Midbrain (tissue), 1 donor: ENCODE data around the gene COX19.

Experiments used
- DNase-seq: peaks from one replicate; lab custom pipeline; 2025; lab: John Stamatoyannopoulos, UW

The COX19 gene, protein sequence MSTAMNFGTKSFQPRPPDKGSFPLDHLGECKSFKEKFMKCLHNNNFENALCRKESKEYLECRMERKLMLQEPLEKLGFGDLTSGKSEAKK

GRCh38 chr7:974820-975681 lies at the start of gene COX19:
Gene COX19, minus strand, starts transcription at chr7:975549. Its CDS starts 40 bp downstream, at chr7:975509.
- DNase-seq, result peak; percentile 83

- no peak for DNase-seq
These were observed 49.0 kb upstream of the COX19 start for GRCh38 chr7:1024331-1024841.

GRCh38 chr7:1022801-1023465 lies 47.6 kb upstream of the COX19 start:
- DNase-seq, result no peak

GRCh38 chr7:1022356-1022755 lies 47.0 kb upstream of the COX19 start:
- DNase-seq, result no peak

GRCh38 chr7:1021931-1022330 lies 46.6 kb upstream of the COX19 start:
- DNase-seq, result no peak

DNA sequence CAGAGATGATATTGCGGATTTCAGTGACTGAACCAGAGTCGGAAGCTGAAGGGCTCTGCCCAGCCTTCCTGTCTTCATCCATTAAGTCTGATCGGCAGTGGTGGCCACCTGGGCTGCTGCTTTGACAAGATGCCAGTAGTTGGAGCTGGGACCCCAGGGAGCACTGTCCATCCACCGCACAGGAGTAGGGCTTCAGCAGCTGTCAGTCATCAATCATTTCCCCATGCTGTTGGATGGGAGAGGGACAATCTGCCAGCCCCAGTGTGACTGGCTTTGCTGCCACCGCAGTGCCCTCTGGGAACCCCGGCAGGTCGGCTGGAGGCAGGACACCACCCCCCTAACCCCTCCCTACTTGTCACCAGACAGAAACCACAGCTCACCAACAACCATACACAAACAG lies 46.0 kb upstream of the COX19 start:
- no peak for DNase-seq

DNA sequence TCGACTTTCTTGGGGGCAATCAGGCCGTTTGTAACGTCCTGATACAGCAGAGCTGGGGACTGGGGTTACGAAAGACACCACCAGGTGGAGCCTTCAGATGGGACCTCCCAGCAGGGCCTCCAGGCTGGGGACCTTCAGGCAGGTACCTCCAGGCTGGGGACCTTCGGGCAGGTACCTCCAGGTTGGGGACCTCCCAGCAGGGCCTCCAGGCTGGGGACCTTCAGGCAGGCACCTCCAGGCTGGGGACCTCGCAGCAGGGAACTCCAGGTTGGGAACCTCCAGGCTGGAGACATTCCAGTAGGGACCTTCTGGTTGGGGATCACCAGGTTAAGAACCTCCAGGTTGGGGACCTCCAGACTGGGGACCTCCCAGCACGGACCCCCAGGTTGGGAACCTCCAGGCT lies 45.5 kb upstream of the COX19 start:
- DNase-seq, result no peak

- no peak for DNase-seq
These were observed 44.7 kb upstream of the COX19 start for GRCh38 chr7:1019789-1020610.

DNA sequence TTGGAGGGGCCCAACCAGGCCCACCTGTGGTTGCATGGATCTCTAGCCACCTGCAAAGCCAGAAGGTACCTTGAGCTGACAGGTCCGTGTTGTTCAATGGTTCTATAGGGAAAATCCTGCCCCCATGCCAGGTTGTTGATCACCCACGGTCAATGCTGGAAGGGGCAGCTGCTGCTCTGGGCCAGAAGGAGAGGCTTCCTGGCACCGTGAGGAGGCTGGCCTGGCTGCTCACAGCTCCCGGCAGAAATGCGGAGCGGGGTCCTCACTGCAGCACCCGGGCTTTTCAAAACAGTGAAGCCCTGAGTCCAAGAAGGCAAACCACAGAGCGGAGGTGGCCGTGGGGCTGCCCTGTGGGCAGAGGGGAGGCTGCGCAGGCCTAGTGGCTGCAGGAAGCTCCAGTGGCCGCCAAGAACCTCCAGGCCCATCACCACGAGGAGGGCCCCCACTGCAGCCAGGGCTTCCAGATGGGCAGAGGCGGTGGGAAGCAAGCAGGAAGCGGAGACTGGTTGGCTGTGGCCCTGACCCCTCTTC lies 44.0 kb upstream of the COX19 start:
- no peak for DNase-seq

- DNase-seq, result no peak
These were observed 43.0 kb upstream of the COX19 start for GRCh38 chr7:1018334-1018695.

DNA sequence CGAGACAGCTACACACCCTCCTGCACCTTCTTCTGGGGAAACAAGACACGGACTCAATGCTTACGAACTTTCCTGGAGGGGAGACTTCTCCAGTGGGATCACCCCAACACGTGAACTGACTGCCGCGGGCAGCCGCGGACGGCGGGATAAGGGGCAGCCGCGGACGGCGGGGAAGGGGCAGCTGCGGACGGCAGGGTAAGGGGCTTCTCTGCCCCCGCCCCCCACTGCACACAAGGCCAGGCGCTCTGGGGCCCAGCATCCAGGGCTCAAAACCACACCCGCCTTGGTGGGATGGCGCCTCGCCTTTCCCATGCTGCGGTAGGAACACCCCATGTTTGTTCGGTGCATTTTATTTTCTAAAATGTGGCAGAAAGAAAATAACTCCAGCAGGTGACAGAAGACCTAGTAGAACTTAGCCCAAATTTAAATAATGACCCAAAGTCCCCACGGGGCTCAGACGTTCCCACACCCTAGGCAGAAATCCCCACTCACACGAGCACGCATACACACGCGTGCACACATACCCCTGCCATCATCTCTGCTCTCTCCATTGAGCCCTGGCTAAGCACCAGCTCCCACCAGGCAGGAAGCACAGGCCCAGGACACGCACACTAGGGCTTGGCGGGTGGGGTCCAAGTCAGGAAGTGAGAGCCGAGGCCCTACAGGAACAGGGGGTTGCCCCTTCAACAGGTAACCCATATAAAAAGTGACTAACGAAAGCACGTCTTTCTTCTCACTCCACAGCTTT lies 42.4 kb upstream of the COX19 start:
- no peak for DNase-seq

GRCh38 chr7:1016577-1017531 lies 41.5 kb upstream of the COX19 start:
- DNase-seq, result no peak

DNA sequence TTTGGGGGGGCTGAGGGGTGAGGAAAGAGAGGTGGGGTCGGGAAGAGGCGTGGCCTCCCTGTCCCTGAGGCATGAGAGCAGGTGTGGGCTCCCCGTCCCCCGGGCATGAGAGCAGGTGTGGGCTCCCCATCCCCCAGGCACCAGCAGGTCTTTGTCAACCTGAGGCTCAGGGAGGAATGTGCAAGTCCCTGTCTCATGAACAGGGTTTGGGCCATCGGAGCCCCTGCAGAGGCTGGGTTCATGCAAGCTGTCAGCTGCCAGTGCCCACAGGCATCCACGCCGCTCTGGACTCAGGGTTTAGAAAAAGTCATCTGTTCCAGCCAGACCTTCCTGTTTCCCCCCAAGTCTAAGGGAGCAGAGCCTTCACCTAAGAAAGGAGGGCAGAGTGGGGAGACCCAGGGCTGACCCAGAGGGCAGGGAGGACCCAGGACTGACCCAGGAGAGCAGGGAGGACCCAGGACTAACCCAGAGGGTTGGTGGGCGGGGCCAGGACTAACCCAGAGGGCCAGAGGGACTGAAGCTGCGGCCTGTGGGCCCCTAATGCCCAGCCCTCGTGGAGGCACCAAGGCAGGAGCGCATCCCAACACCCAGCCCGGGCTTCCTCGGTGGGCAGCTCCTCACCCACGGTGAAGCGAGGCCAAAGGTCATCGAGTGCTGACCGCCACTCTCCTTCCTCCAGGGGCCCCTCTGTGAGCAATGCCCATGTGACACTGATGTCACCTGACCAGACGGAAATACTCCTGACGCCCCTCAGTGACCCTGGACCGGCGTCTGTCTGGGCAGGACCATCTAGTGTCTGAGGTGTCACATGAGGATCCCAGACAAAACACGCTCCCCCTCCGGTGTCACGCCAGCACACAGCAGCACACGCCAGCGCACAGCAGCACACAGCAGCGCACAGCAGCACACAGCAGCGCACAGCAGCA lies 40.1 kb upstream of the COX19 start:
- no peak for DNase-seq

- DNase-seq, result no peak
These were observed 39.3 kb upstream of the COX19 start for GRCh38 chr7:1014681-1015080.

DNA sequence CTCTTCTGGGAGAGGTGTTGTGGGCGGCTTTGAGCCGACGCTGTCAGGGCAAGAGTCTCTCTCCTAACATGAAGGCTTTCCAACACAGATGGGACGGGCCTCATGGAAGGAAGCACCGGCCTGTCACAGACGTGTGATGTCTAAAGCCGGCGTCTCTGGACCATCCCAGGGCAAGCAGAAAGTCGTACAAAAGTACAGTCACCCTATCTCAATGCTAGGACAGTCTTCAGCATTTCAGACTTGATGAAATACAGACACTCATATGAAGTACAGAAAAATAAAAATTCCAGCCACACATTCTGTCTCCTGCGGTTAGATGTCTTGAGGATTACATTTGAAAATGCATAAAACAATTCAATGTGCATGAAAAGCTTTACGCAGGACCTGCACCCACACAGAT lies 38.2 kb upstream of the COX19 start:
- no peak for DNase-seq

DNA sequence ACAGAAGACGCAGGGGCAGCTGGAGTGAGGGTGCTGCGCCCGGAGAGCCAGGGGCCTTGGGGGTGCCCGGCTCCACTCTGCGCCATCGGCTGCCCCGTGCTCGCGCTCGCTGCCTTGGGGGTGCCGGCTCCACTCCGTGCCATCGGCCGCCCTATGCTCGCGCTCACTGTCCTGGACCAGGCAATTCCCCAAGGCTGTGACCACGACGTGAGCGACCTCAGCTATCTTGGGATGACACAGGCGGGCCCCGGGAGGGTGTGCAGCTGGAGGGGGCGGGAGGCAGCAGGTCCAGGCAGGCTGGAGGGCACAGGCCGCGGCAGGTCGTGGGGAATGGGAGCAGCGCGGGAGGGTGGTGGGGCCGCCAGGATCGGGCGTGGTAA lies 37.4 kb upstream of the COX19 start:
- no peak for DNase-seq

GRCh38 chr7:1012004-1012715 lies 36.8 kb upstream of the COX19 start:
- DNase-seq, result no peak

- no peak for DNase-seq
These were observed 36.1 kb upstream of the COX19 start for GRCh38 chr7:1011297-1012003.
